ENCODE data around the gene RNF7. TPM values are rescaled to one million over a fixed set of nuclear protein-coding genes. Genes with fewer than 3 reads are reported as not detected.

RNF7 gene
- total and polyA plus RNA-seq, 2 of the 4 experiments (the other 2 are of a cell fraction), result 98.7 to 149 TPM

GRCh38 chr3:141746962-141747361 lies 8.9 kb downstream of the RNF7 start:
- Histone ChIP-seq H2BK15ac (ENCODE audit: low read depth, low read length) (no peak overlapping the region), H2BK20ac (ENCODE audit: low read depth, low read length) (no peak overlapping the region), H3K4ac (ENCODE audit: low read depth, low read length) (no peak overlapping the region), H3K23ac (ENCODE audit: low read depth, low read length) (no peak overlapping the region), H3K36me3 (ENCODE audit: control insufficient read depth, insufficient read depth, low read length) (peaks cover 28% of the 10 kb centered on the region), H3K4me3 (ENCODE audit: insufficient read depth, low read depth, low read length) (no peak overlapping the region), H4K91ac (ENCODE audit: insufficient read depth, low read depth, low read length) (no peak overlapping the region), H2AFZ (replicated peaks; ENCODE audit: low read length, poor library complexity) (no peak overlapping the region), H3K14ac (replicated peaks; ENCODE audit: low read depth, low read length) (no peak overlapping the region), H3K9ac (ENCODE audit: low read depth, low read length) (no peak overlapping the region), H3K27ac (ENCODE audit: insufficient read depth, low read length) (no peak overlapping the region), H3K4me1 (ENCODE audit: control insufficient read depth, insufficient read depth, low read length) (peaks cover 2% of the 10 kb centered on the region; the same call in 1 of the 2 replicates), H3K27me3 (ENCODE audit: control insufficient read depth, insufficient read depth, low read length) (no peaks in the 10 kb centered on the region), H2AK5ac (ENCODE audit: low read depth, low read length) (no peak overlapping the region), H4K5ac (ENCODE audit: low read depth, low read length) (no peak overlapping the region), H3K9me1 (ENCODE audit: insufficient read depth, low read length) (peaks cover 3% of the 10 kb centered on the region; the same call in 1 of the 2 replicates), H2BK5ac (ENCODE audit: low read depth, low read length, poor library complexity, severe bottlenecking) (no peak overlapping the region), H3K56ac (ENCODE audit: extremely low read depth, insufficient read depth, low read length) (no peak overlapping the region), H4K20me1 (ENCODE audit: insufficient read depth, low read length) (peaks cover 30% of the 10 kb centered on the region), H3K4me2 (ENCODE audit: low read depth, low read length) (no peak overlapping the region), H4K8ac (ENCODE audit: low read depth in 2 of 2, low read length in 2 of 2) (no peak overlapping the region), H3K79me1 (ENCODE audit: low read depth in 1 of 2, low read length in 2 of 2) (peaks cover 5 to 31% of the 10 kb centered on the region in 2 experiments), H3K9me3 (ENCODE audit: control insufficient read depth, insufficient read depth, low read length) (no peaks in the 10 kb centered on the region), H2BK120ac (ENCODE audit: low read depth, low read length) (no peak overlapping the region), H2AK9ac (replicated peaks; ENCODE audit: low read depth, low read length, poor library complexity) (no peak overlapping the region), H3K18ac (ENCODE audit: low read depth, low read length) (no peak overlapping the region)
- in situ Hi-C loops (cut with MboI; ENCODE audit: low sequenced_read_pairs), result no loop called here
- DNase-seq, result no peak
- POLR2A ChIA-PET (ENCODE audit: unreplicated experiment), result no interaction called here
- WGBS, 2 experiments (ENCODE audit: extremely low coverage in 2 of 2, insufficient read length in 1 of 2), result no CpG with 5 or more reads among the region's 4 CpGs
- BruUV-seq (replicated peaks), result no TSS peak
- CTCF ChIA-PET, result interaction anchor here (0.8 kb wide), 1 partner anchor 159 kb away, joined by 3 read pairs; no protein-coding TSS in a partner anchor
- no peak for TF ChIP-seq CTCF (conservative IDR thresholded peaks at IDR 0.05; ENCODE audit: low read depth, low read length)
- TF ChIP-seq FOS (IDR thresholded peaks at IDR 0.05; ENCODE audit: low read depth, low read length), result no peak
- TF ChIP-seq SMC3 (IDR thresholded peaks at IDR 0.05; ENCODE audit: low read depth, low read length), result no peak
- no peak for TF ChIP-seq RCOR1 (IDR thresholded peaks at IDR 0.05; ENCODE audit: insufficient replicate concordance, low read length)
- TF ChIP-seq POLR2A (IDR thresholded peaks at IDR 0.05; ENCODE audit: low read depth, low read length), result no peak
- no peak for TF ChIP-seq ELK1 (IDR thresholded peaks at IDR 0.05; ENCODE audit: borderline replicate concordance, low read depth, low read length)
- TF ChIP-seq NFE2L2 (IDR thresholded peaks at IDR 0.05; ENCODE audit: low read depth, low read length), result no peak
- TF ChIP-seq MAFK (IDR thresholded peaks at IDR 0.05; ENCODE audit: low read depth, low read length), result no peak
- TF ChIP-seq BHLHE40 (IDR thresholded peaks at IDR 0.05; ENCODE audit: low read depth, low read length), result no peak
- intact Hi-C loops (cut with micrococcal nuclease), result no loop called here
- dilution Hi-C loops (cut with HindIII; ENCODE audit: low sequenced_read_pairs, unreplicated experiment), result no loop called here
- ATAC-seq (ENCODE audit: low read depth), result no peak

All from IMR-90 (cell line).